Measurements from ENCODE around the gene PSG4.
"Not testable (repeated sequence)": the region's sequence is repeated elsewhere in the genome, so short reads cannot be mapped to it uniquely, and the experiment has no call there.

GRCh38 chr19:43251428-43251827, 46.0 kb upstream of the PSG4 start:
- TF ChIP-seq, protein P1, sequence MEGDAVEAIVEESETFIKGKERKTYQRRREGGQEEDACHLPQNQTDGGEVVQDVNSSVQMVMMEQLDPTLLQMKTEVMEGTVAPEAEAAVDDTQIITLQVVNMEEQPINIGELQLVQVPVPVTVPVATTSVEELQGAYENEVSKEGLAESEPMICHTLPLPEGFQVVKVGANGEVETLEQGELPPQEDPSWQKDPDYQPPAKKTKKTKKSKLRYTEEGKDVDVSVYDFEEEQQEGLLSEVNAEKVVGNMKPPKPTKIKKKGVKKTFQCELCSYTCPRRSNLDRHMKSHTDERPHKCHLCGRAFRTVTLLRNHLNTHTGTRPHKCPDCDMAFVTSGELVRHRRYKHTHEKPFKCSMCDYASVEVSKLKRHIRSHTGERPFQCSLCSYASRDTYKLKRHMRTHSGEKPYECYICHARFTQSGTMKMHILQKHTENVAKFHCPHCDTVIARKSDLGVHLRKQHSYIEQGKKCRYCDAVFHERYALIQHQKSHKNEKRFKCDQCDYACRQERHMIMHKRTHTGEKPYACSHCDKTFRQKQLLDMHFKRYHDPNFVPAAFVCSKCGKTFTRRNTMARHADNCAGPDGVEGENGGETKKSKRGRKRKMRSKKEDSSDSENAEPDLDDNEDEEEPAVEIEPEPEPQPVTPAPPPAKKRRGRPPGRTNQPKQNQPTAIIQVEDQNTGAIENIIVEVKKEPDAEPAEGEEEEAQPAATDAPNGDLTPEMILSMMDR (IDR thresholded peaks at IDR 0.05), result not testable (repeated sequence)
- TF ChIP-seq POLR2A (IDR thresholded peaks at IDR 0.05), result not testable (repeated sequence)

All from heart left ventricle (tissue), 13 donors.